ENCODE measurements around the gene RLBP1.

DNA sequence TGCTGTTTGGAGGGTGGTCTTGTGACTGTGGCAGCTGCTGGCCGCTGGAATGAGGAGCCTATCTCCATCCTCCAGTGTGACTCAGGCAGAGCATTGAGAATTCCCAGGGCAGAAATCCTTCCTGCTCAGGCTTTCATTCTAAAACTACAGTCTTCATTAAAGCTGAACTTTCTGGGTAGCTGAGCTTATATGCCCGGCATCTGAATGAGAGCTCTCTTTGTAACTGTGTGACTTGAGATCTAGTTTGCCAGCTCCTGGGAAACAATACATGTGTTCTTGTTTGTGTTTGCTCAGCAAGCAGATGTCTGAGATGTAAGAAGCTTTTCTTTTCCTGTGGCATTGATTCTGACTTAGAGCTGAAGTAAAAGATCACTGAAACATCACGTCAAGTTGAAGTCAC lies 22.4 kb downstream of the RLBP1 start:
- TF ChIP-seq, protein P1, sequence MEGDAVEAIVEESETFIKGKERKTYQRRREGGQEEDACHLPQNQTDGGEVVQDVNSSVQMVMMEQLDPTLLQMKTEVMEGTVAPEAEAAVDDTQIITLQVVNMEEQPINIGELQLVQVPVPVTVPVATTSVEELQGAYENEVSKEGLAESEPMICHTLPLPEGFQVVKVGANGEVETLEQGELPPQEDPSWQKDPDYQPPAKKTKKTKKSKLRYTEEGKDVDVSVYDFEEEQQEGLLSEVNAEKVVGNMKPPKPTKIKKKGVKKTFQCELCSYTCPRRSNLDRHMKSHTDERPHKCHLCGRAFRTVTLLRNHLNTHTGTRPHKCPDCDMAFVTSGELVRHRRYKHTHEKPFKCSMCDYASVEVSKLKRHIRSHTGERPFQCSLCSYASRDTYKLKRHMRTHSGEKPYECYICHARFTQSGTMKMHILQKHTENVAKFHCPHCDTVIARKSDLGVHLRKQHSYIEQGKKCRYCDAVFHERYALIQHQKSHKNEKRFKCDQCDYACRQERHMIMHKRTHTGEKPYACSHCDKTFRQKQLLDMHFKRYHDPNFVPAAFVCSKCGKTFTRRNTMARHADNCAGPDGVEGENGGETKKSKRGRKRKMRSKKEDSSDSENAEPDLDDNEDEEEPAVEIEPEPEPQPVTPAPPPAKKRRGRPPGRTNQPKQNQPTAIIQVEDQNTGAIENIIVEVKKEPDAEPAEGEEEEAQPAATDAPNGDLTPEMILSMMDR (conservative IDR thresholded peaks at IDR 0.05 in 1 of 2, IDR thresholded peaks at IDR 0.05 in 1 of 2; ENCODE audit: extremely low read depth in 1 of 2, insufficient read depth in 1 of 2, low read depth in 1 of 2, low read length in 2 of 2): no peak
- no peak for TF ChIP-seq EZH2 (IDR thresholded peaks at IDR 0.05; ENCODE audit: borderline replicate concordance, low read length)

Data from mammary epithelial cell (primary cell).